H1 (cell line): Measurements from ENCODE around the gene MSS51. TPM values are rescaled to one million over a fixed set of nuclear protein-coding genes. Genes with fewer than 3 reads are reported as not detected.

Experiments used
- ASH2L ChIP-seq: fragments of 200-600, 300-600 bp; sonication (generic); IDR thresholded peaks from one replicate; pipeline ENCODE4 v1.7.1; 2017; ENCODE audit warnings: low read length
- CHD2 ChIP-seq: IDR thresholded peaks from 2 replicates; pipeline ENCODE4 v1.6.1; 2012; ENCODE audit warnings: low read length, improper control_type of control experiment
- CHD7 ChIP-seq: fragments of 300-600 bp; sonication (generic); IDR thresholded peaks from 2 replicates; pipeline ENCODE4 v1.7.1; 2012; ENCODE audit warnings: low read length, moderate library complexity, mild to moderate bottlenecking, inconsistent platforms; ENCODE audit not compliant: insufficient replicate concordance
- CTCF ChIP-seq, 3 experiments: IDR thresholded peaks; 1 replicate in 2 of 3; 2 replicates in 1 of 3; pipeline versions ENCODE4 v1.5.1 to v1.6.1; 2011; ENCODE audit warnings: low read length in 3 of 3, mild to moderate bottlenecking in 3 of 3, inconsistent platforms in 2 of 3, low read depth in 1 of 3, moderate library complexity in 1 of 3; ENCODE audit not compliant: insufficient read depth in 1 of 3; ENCODE audit errors: control extremely low read depth in 1 of 3
- GTF2F1 ChIP-seq: IDR thresholded peaks from 2 replicates; pipeline ENCODE4 v1.6.1; 2012; ENCODE audit warnings: low read depth, low read length, improper control_type of control experiment, borderline replicate concordance
- HDAC6 ChIP-seq: IDR thresholded peaks from one replicate; pipeline ENCODE4 v1.7.1; 2012; ENCODE audit warnings: low read depth, mild to moderate bottlenecking, inconsistent platforms, low read length, moderate library complexity
- KDM1A ChIP-seq: fragments of 200-600, 300-600 bp; sonication (generic); IDR thresholded peaks from 2 replicates; pipeline ENCODE4 v1.7.1; 2016; ENCODE audit warnings: mild to moderate bottlenecking, low read length, borderline replicate concordance
- RBBP5 ChIP-seq: IDR thresholded peaks from 2 replicates; pipeline ENCODE4 v1.7.1; 2012; ENCODE audit warnings: low read depth, mild to moderate bottlenecking, inconsistent platforms, low read length, moderate library complexity, borderline replicate concordance
- SP4 ChIP-seq: IDR thresholded peaks from 2 replicates; pipeline ENCODE4 v1.6.1; 2012; ENCODE audit warnings: low read length, inconsistent platforms
- TBP ChIP-seq: IDR thresholded peaks from 2 replicates; pipeline ENCODE4 v1.6.1; 2011; ENCODE audit warnings: low read depth, low read length, improper control_type of control experiment
- polyA plus RNA-seq, 7 experiments: library from polyadenylated mRNA; depleted of rRNA in 3 of 7; stranded (reverse) in 5 of 7; unstranded in 2 of 7; fragments of >200 nt in 5 of 7; fragments of 200-250 nt in 2 of 7; gene quantifications; 1 replicate in 5 of 7; 2 replicates in 1 of 7; 4 replicates in 1 of 7; pipeline versions ENCODE4 v1.2.1 to v1.2.3, GENCODE V29; 2011 to 2013; ENCODE audit warnings: missing spikeins in 2 of 7, mixed read lengths in 2 of 7
- total RNA-seq: library from RNA; stranded (reverse); fragmentation: NEBNext Ultra II Directional; extraction: Animal tissue kit (Norgen Biotek cat#: 25700); gene quantifications from 2 replicates; pipeline ENCODE4 v1.2.1, GENCODE V29; 2021

MSS51 gene
- total and polyA plus RNA-seq, 2 of the 8 experiments (the other 6 are each of a cell fraction or from before 2014, with no cell fraction given): 1.5 to 1.7 TPM

- TF ChIP-seq CHD7: no peak
- no peak for TF ChIP-seq CTCF (IDR thresholded peaks at IDR 0.05; ENCODE audit: control extremely low read depth in 1 of 3, insufficient read depth in 1 of 3, low read depth in 1 of 3, low read length in 3 of 3)
- TF ChIP-seq ASH2L: no peak
- TF ChIP-seq RBBP5: no peak
- TF ChIP-seq TBP: no peak
- no peak for TF ChIP-seq KDM1A
- no peak for TF ChIP-seq HDAC6
- no peak for TF ChIP-seq GTF2F1
- no peak for TF ChIP-seq SP4
- no peak for TF ChIP-seq CHD2
Measured at GRCh38 chr10:73416571-73416970, 16.8 kb downstream of the MSS51 start (continued).
